Thymus (tissue), 11 donors: ENCODE results near the gene JAKMIP1. TPM values are rescaled to one million over a fixed set of nuclear protein-coding genes. Genes with fewer than 3 reads are reported as not detected.

Experiments
- DNase-seq, 9 donors: peaks; one replicate each; pipeline ENCODE4 v3.0.0-alpha.2; 2013; ENCODE audit warnings: low spot score in 9 of 9, low read depth in 6 of 9, missing footprints in 1 of 9
- H3K27ac ChIP-seq, 2 donors: one replicate each; pipeline ENCODE4 v1.5.1; 2013; ENCODE audit warnings: control low read depth in 1 of 2, low read depth in 1 of 2, low read length in 1 of 2, mild to moderate bottlenecking in 1 of 2, moderate library complexity in 1 of 2
- H3K27me3 ChIP-seq, 2 donors: one replicate each; pipeline ENCODE4 v1.5.1; 2013; ENCODE audit warnings: low read length in 1 of 2; ENCODE audit not compliant: control insufficient read depth in 2 of 2, insufficient read depth in 1 of 2
- H3K36me3 ChIP-seq, 2 donors: one replicate each; pipeline ENCODE4 v1.5.1; 2013; ENCODE audit warnings: low read length in 1 of 2, mild to moderate bottlenecking in 1 of 2, moderate library complexity in 1 of 2; ENCODE audit not compliant: control insufficient read depth in 2 of 2, insufficient read depth in 2 of 2
- H3K4me1 ChIP-seq, 2 donors: one replicate each; pipeline ENCODE4 v1.5.1; 2013; ENCODE audit warnings: low read length in 2 of 2; ENCODE audit not compliant: control insufficient read depth in 2 of 2, insufficient read depth in 2 of 2
- H3K4me3 ChIP-seq, 2 donors: one replicate each; pipeline ENCODE4 v1.5.1; 2013; ENCODE audit warnings: low read length in 2 of 2, control low read depth in 1 of 2, mild to moderate bottlenecking in 1 of 2
- H3K9me3 ChIP-seq, 2 donors: one replicate each; pipeline ENCODE4 v1.5.1; 2013; ENCODE audit warnings: low read length in 1 of 2, mild to moderate bottlenecking in 1 of 2; ENCODE audit not compliant: control insufficient read depth in 2 of 2, insufficient read depth in 1 of 2
- WGBS: extraction: QIAGEN DNeasy Blood & Tissue Kit; methylation state at CpG from one replicate; pipeline ENCODE4 v1.1.7; 2013; 5-methylcytosine and 5-hydroxymethylcytosine counted together
- polyA plus RNA-seq: library from polyadenylated mRNA; stranded (reverse); fragments of 200-250 nt; gene quantifications from one replicate; pipeline ENCODE4 v1.2.3, GENCODE V29; 2013
- total RNA-seq: library from RNA; stranded (reverse); fragments of 120-200 nt; gene quantifications from one replicate; pipeline ENCODE4 v1.2.4, GENCODE V29; 2013
- donor health status: healthy.

The JAKMIP1 gene
- total and polyA plus RNA-seq, 2 donors: 0.19 to 1.5 TPM

GRCh38 chr4:6085028-6085690, 115.2 kb downstream of the JAKMIP1 start:
- H3K27me3 ChIP-seq: no peaks in the 10 kb centered on the region
- H3K4me3 ChIP-seq: no peak overlapping the region
- no peak overlapping the region for H3K27ac ChIP-seq
- no peak for DNase-seq
- H3K9me3 ChIP-seq: no peaks in the 10 kb centered on the region
- WGBS: 93% methylated on average over 16 of the region's 16 CpGs
- H3K4me1 ChIP-seq: no peaks in the 10 kb centered on the region
- no peaks in the 10 kb centered on the region for H3K36me3 ChIP-seq

- H3K4me1 ChIP-seq: no peaks in the 10 kb centered on the region
Observed at GRCh38 chr4:6079965-6080364, 120.4 kb downstream of the JAKMIP1 start.

DNA sequence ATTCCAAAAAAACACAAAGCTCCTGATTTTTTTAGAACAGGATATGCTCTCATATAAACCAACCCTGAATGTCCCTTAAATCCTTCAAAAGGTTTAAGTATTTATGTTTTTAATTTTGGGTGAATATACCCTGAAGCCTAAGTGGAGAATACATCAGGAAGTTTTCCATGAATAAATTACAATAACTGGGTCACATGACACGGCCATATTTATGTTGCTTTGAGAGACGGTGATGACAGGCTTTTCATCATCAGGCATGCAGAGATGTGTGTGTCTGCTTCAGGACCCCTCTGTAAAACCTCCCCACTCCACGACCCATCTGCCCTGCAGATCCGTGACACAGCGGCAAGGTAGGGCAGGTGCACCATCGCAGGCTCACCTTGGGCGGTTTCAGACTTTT, 121.8 kb downstream of the JAKMIP1 start:
- Histone ChIP-seq H3K4me3 (no peak overlapping the region), H3K4me1 (no peaks in the 10 kb centered on the region), H3K9me3 (peaks cover 0 to 1% of the 10 kb centered on the region in 2 donors), H3K36me3 (no peaks in the 10 kb centered on the region), H3K27me3 (no peaks in the 10 kb centered on the region), H3K27ac (no peak overlapping the region)
- WGBS: 88% methylated on average over 7 of the region's 7 CpGs
- no peak for DNase-seq

More at GRCh38 chr4:6079965-6080364, 120.4 kb downstream of the JAKMIP1 start:
- Histone ChIP-seq H3K27me3 (no peaks in the 10 kb centered on the region), H3K9me3 (peaks cover 0 to 1% of the 10 kb centered on the region in 2 donors), H3K27ac (no peak overlapping the region), H3K36me3 (no peaks in the 10 kb centered on the region), H3K4me3 (no peak overlapping the region)
- WGBS: 89% methylated on average over 12 of the region's 12 CpGs
- DNase-seq: no peak

DNA sequence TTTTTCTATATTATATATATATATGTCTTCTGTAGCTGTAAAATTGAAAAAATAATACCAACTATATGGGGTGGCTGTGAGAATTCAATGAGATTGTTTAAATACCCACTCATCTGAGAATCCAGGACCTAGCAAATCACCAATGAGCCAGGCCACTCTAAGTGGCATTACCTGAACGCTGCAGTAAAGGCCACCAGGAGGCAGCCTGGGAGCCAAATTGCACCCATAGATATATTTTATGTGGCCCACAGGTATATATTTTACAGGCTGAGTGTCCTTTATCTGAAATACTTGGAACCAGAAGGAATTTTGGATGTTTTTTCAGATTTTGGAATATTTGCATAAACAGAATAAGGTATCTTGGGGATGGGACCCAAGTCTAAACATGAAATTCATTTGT, 124.0 kb downstream of the JAKMIP1 start:
- Histone ChIP-seq H3K27me3 (no peaks in the 10 kb centered on the region), H3K36me3 (no peaks in the 10 kb centered on the region), H3K4me1 (no peaks in the 10 kb centered on the region), H3K9me3 (peaks cover 0 to 1% of the 10 kb centered on the region in 2 donors), H3K27ac (no peak overlapping the region), H3K4me3 (no peak overlapping the region)
- 82% methylated on average over 1 of the region's 1 CpG for WGBS
- no peak for DNase-seq

DNA sequence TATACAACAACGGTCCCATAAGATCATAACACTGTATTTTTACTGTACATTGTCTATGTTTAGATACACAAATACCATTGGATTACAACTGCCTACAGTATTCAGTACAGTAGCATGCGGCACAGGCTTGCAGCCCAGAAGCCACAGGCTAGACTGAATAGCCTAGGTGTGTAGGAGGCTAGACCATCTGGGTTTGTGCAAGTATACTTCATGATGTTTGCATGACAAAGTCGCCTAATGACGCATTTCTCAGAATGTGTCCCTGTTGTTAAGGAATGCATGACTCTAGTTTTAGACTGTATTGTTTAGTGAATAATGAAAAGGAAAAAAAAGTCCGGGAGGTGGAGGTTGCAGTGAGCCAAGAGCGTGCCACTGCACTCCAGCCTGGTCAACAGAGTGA, 125.6 kb downstream of the JAKMIP1 start:
- no peaks in the 10 kb centered on the region for H3K9me3 ChIP-seq
- DNase-seq: no peak
- no peak overlapping the region for H3K4me3 ChIP-seq
- H3K4me1 ChIP-seq: no peaks in the 10 kb centered on the region
- no peak overlapping the region for H3K27ac ChIP-seq
- H3K27me3 ChIP-seq: no peaks in the 10 kb centered on the region
- no peaks in the 10 kb centered on the region for H3K36me3 ChIP-seq
- WGBS: 95% methylated on average over 6 of the region's 6 CpGs

DNA sequence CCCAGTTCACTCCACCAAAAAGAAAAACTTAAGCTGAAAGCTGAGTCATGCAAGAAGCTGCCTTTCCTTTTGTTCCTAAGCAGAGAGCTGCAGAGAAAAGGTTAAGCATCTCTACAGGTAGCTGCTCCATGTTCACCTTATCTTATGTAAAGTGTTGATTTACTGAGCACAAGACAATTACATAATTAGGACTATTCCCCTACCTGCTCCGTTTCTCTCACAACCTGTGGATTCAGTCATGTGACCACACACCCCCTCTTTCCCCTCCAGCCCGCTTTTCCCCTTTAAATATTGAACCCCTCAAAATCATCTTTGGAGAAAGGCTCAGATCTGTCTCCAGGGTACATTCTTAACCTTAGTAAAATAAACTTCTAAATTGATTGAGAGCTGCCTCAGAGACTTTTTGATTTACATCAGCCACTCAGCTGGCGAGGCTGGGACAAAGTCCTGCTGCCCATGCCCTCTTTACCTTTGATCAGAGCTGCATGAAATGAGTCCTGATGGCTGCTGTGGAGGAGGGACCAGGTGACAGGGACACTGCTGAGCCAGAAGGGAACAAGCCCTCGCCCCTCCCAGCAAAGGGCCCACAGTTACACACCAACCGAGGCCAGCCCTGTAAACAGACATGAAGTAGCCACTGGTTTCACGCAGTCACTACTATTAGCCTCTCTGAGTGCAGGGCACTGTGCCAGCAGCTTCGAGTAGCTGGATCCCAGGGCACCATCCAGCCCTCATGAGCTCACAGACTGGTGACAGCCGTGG, 128.2 kb downstream of the JAKMIP1 start:
- Histone ChIP-seq H3K36me3 (no peaks in the 10 kb centered on the region), H3K27ac (no peak overlapping the region), H3K27me3 (no peaks in the 10 kb centered on the region), H3K9me3 (no peaks in the 10 kb centered on the region), H3K4me3 (no peak overlapping the region), H3K4me1 (no peaks in the 10 kb centered on the region)
- WGBS: 88% methylated on average over 8 of the region's 8 CpGs
- no peak for DNase-seq

- Histone ChIP-seq H3K4me3 (no peak overlapping the region), H3K36me3 (no peaks in the 10 kb centered on the region), H3K27me3 (no peaks in the 10 kb centered on the region), H3K4me1 (no peaks in the 10 kb centered on the region), H3K27ac (no peak overlapping the region), H3K9me3 (no peaks in the 10 kb centered on the region)
- DNase-seq: no peak
- 80% methylated on average over 14 of the region's 14 CpGs for WGBS
Observed at GRCh38 chr4:6071191-6071958, 129.0 kb downstream of the JAKMIP1 start.

GRCh38 chr4:6069845-6070709, 130.3 kb downstream of the JAKMIP1 start:
- DNase-seq: no peak
- WGBS: 64% methylated on average over 29 of the region's 29 CpGs
- H3K9me3 ChIP-seq: no peaks in the 10 kb centered on the region
- H3K4me1 ChIP-seq: no peaks in the 10 kb centered on the region
- H3K4me3 ChIP-seq: no peak overlapping the region
- no peaks in the 10 kb centered on the region for H3K36me3 ChIP-seq
- no peaks in the 10 kb centered on the region for H3K27me3 ChIP-seq
- H3K27ac ChIP-seq: no peak overlapping the region
